ENCODE data around the gene CFAP141. TPM values are rescaled to one million over a fixed set of nuclear protein-coding genes. Genes with fewer than 3 reads are reported as not detected.

The CFAP141 gene
- total RNA-seq, 1 experiment from 2014 or later = not detected

- no peak for DNase-seq (ENCODE audit: low read depth)
Measured at GRCh38 chr1:154171880-154172279, 34.3 kb downstream of the CFAP141 start.

- no peak for DNase-seq (ENCODE audit: low read depth)
Measured at GRCh38 chr1:154171223-154171583, 34.9 kb downstream of the CFAP141 start.

DNA sequence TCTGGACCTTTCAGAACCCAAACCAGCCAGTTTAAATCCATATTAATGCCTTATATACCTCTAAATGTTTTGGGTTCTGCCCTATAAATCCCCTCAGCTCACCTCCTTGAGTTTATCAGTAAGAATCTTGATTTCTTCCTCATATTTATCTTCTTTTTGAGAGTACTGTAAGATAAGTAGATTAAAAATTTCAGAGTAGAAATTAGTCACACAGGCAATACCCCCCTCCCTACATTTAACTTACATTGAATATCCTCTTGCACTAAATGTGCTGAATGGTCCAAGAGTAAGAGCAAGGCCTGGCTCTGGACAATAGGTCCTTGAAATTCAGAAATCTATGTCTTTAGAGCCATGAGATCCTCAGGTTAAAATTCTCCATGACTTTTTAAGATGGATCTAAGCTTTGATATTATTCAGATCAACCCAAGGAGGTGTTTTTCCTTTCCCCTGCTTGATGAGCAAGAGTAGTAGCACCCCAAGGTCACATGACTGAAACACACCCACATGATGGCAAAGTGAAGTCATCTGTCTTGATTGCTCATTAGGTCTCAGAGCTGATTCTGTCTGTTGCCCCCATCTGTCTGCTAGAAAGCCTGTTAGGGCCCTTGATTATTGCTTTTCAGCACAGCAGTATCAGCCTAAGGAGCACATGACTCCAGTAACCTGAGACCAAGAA is 35.4 kb downstream of the CFAP141 start:
- DNase-seq (ENCODE audit: low read depth) = no peak

GRCh38 chr1:154167461-154167860 is 38.7 kb downstream of the CFAP141 start:
- DNase-seq (ENCODE audit: low read depth) = no peak

DNA sequence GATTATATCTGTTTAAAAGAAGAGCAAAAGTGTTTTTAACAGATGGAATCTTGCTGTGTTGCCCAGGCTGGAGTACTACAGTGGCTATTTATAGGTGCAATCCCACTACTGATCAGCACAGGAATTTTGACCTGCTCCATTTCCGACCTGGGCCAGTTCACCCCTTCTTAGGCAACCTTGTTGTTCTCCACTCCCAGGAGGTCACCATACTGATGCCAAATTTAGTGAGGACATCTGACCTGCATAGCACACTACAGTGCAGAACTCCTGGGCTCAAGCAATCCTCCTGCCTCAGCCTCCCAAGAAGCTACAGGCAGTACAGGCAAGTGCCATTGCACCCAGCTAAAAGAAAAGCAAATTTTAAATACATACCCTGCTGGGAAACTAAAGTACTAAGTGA is 39.9 kb downstream of the CFAP141 start:
- DNase-seq (ENCODE audit: low read depth) = no peak

- no peak for DNase-seq (ENCODE audit: low read depth)
Measured at GRCh38 chr1:154159554-154159953, 46.6 kb downstream of the CFAP141 start.

- no peak for DNase-seq (ENCODE audit: low read depth)
Measured at GRCh38 chr1:154158307-154159125, 47.6 kb downstream of the CFAP141 start.

DNA sequence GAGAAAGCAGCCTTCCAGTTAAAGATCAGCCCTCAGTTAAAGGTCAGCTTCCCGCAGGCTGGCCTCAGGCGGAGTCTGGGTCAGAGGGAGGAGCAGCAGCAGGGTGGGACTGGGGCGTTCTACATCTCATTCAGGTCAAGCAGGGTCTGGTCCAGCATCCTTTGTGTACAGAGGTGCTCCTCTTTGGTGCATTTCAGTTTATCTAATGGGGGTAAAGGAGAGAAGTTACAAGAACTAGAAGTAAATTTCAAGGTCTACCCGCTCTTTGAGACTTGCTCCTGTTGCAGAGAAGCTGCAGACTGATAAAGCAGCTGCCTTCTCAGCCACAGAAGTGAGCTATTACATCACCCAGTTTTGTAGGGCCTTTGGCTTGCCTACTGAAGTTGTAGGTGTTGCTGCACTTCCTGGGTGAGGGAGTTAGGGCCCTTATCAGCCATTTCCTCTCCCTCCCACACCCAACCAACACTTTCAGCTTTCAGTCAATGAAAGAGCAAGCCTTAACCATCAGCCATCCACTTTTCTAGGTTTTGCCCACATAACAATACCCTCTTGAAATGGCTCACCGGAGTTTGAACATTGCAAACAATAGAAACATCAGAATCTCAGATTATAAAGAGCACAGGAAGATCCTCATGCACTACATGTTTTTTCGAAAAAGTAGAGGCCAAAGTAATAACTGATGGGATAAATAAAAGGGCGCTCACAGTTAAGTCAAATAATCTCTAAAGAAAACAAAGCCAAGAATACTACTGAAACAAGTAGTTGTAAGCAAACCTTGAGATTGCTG is 48.4 kb downstream of the CFAP141 start:
- DNase-seq (ENCODE audit: low read depth) = no peak

- no peak for DNase-seq (ENCODE audit: low read depth)
Measured at GRCh38 chr1:154155251-154155650, 50.9 kb downstream of the CFAP141 start.

GRCh38 chr1:154154534-154155191 is 51.5 kb downstream of the CFAP141 start, which contains the start of gene NUP210L:
Gene NUP210L, minus strand, starts transcription at chr1:154155073.
- DNase-seq (ENCODE audit: low read depth) = no peak

DNA sequence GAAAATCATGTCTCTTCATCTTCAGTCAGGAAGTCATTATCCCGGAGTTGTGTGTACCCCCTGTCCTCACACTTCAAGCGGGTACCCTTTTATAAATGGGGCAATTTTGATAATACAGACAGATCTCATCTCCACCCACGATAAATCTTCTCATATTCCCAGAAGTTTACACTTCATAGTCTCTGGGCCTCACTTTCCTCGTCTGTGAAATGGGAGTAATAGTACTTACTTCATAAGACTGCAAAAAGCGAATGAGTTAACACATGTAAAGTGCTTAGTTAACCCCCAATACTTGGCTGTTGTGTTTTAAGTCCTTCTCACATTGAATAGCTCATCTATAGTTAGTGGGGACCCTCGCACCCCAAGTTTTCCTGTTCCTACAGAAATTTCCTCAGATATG is 52.1 kb downstream of the CFAP141 start:
- DNase-seq (ENCODE audit: low read depth) = no peak

GRCh38 chr1:154151311-154151710 is 54.8 kb downstream of the CFAP141 start:
- no peak for DNase-seq (ENCODE audit: low read depth)

Small RNAs within 50 kb of the gene (small RNA-seq; reads per million reads assigned to genes)
- gene MIR190B = not detected

Other genes starting within 250 kb of the CFAP141 start
- 17.6 and 26.6 TPM in 2 replicates for gene CRTC2, start 247.7 kb downstream of the CFAP141 start, total RNA-seq (2014; rRNA removed; shearing (Covaris generic))
- 104 and 126 TPM in 2 replicates for gene SLC39A1, start 242.8 kb downstream of the CFAP141 start, total RNA-seq (2014; rRNA removed; shearing (Covaris generic))
- gene CREB3L4, start 238.4 kb downstream of the CFAP141 start, total RNA-seq (2014; rRNA removed; shearing (Covaris generic)) = 9.0 and 11.2 TPM in 2 replicates
- gene JTB, start 228.7 kb downstream of the CFAP141 start, total RNA-seq (2014; rRNA removed; shearing (Covaris generic)) = 174 and 189 TPM in 2 replicates
- gene RAB13, start 220.0 kb downstream of the CFAP141 start, total RNA-seq (2014; rRNA removed; shearing (Covaris generic)) = 33.9 and 52.3 TPM in 2 replicates
- 1,691 and 2,292 TPM in 2 replicates for gene RPS27, start 215.6 kb downstream of the CFAP141 start, total RNA-seq (2014; rRNA removed; shearing (Covaris generic))
- gene NUP210L, start 51.3 kb downstream of the CFAP141 start, total RNA-seq (2014; rRNA removed; shearing (Covaris generic)) = 0.03 TPM in 1 of 2 replicates, not detected in the other
- 703 and 744 TPM in 2 replicates for gene TPM3, start 14.2 kb downstream of the CFAP141 start, total RNA-seq (2014; rRNA removed; shearing (Covaris generic))
- 104 and 140 TPM in 2 replicates for gene UBAP2L, start 14.6 kb upstream of the CFAP141 start, total RNA-seq (2014; rRNA removed; shearing (Covaris generic))
- 137 and 173 TPM in 2 replicates for gene HAX1, start 66.3 kb upstream of the CFAP141 start, total RNA-seq (2014; rRNA removed; shearing (Covaris generic))
- gene AQP10, start 114.8 kb upstream of the CFAP141 start, total RNA-seq (2014; rRNA removed; shearing (Covaris generic)) = not detected in 2 replicates
- 126 and 169 TPM in 2 replicates for gene ATP8B2, start 119.2 kb upstream of the CFAP141 start, total RNA-seq (2014; rRNA removed; shearing (Covaris generic))
- 13.8 and 25.4 TPM in 2 replicates for gene IL6R, start 199.0 kb upstream of the CFAP141 start, total RNA-seq (2014; rRNA removed; shearing (Covaris generic))